Limb (tissue), 2 donors: ENCODE data around the gene HSP90AA1.

Experiments
- DNase-seq, 2 donors: peaks; one replicate each; pipeline ENCODE4 v3.0.0-alpha.2; 2016; ENCODE audit errors: extremely low spot score in 2 of 2

HSP90AA1 gene

GRCh38 chr14:102043251-102044025 is 43.4 kb downstream of the HSP90AA1 start:
- no peak for DNase-seq

- no peak for DNase-seq
These were observed 44.1 kb downstream of the HSP90AA1 start for GRCh38 chr14:102042699-102043098.

- no peak for DNase-seq
These were observed 46.7 kb downstream of the HSP90AA1 start for GRCh38 chr14:102040153-102040552.

- no peak for DNase-seq
These were observed 47.7 kb downstream of the HSP90AA1 start for GRCh38 chr14:102039157-102039556.

- DNase-seq = no peak
These were observed 49.2 kb downstream of the HSP90AA1 start for GRCh38 chr14:102037686-102038085.

- no peak for DNase-seq
These were observed 50.9 kb downstream of the HSP90AA1 start for GRCh38 chr14:102035914-102036313.

GRCh38 chr14:102034301-102034700 is 52.5 kb downstream of the HSP90AA1 start:
- no peak for DNase-seq

GRCh38 chr14:102033241-102033640 is 53.6 kb downstream of the HSP90AA1 start:
- no peak for DNase-seq
